ENCODE measurements around the gene ELF5.

ELF5 gene

DNA sequence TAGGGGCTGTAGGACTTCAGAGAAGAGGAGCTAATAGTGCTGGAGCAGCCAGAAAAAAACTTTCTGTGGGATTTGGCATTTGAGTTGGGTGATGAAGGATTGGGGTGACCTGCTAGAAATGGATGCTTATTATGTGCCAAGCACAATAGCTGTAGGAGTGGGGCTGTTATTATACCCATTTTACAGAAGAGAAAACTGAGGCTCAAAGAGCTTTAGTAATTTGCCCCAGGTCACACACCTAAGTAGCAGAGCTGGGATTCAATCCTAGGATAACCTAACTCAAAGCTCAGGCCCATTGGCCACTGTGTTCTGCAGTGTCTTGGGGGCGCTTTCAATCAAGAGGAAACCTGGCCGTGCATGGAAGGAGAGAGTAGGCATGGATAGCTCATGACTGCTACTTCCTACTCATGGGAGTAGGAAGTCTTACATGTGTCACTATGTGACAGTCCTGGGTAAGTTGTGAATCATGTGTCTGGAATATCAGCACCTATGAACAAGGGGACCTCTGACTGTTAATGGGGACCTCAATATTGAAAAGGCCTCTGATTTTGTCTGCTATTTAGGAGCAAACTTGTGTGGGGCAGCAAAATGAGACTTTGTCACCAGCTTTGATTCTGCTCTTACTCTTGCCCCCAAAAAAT, 6.1 kb upstream of the ELF5 start:
- no peaks in the 10 kb centered on the region for H3K79me2 ChIP-seq (ENCODE audit: control insufficient read depth, insufficient read depth, low read length, poor library complexity)
- WGBS (ENCODE audit: extremely low coverage, insufficient coverage, insufficient read length), result no CpG with 5 or more reads among the region's 2 CpGs
- no peaks in the 10 kb centered on the region for H3K9me3 ChIP-seq (ENCODE audit: insufficient read depth, low read depth, low read length)
- no peak overlapping the region for H2BK5ac ChIP-seq (ENCODE audit: low read depth, low read length, poor library complexity)
- H4K12ac ChIP-seq (ENCODE audit: low read depth, low read length), result no peak overlapping the region
- no peak overlapping the region for H3K4ac ChIP-seq (ENCODE audit: low read depth, low read length)
- no peak overlapping the region for H3K9ac ChIP-seq (ENCODE audit: low read length)
- H3K18ac ChIP-seq (ENCODE audit: low read length), result no peak overlapping the region
- H2AK5ac ChIP-seq (ENCODE audit: low read length), result no peak overlapping the region
- H2BK120ac ChIP-seq (ENCODE audit: insufficient read depth, low read length, poor library complexity), result no peak overlapping the region
- H3K4me2 ChIP-seq (ENCODE audit: low read length), result no peak overlapping the region
- H3K36me3 ChIP-seq (ENCODE audit: control insufficient read depth in 1 of 2, insufficient read depth in 2 of 2, low read length in 2 of 2), result no peaks in the 10 kb centered on the region
- H2AFZ ChIP-seq (ENCODE audit: insufficient read depth, low read length, poor library complexity), result no peak overlapping the region
- H3K27ac ChIP-seq (ENCODE audit: low read depth, low read length), result no peak overlapping the region
- no peaks in the 10 kb centered on the region for H3K4me1 ChIP-seq (ENCODE audit: control insufficient read depth in 1 of 2, insufficient read depth in 2 of 2, low read length in 2 of 2)
- no peak overlapping the region for H3K14ac ChIP-seq (ENCODE audit: low read length)
- H4K8ac ChIP-seq (ENCODE audit: low read depth, low read length), result no peak overlapping the region
- no peaks in the 10 kb centered on the region for H3K27me3 ChIP-seq (ENCODE audit: insufficient read depth, low read length)
- H3K4me3 ChIP-seq (ENCODE audit: low read depth, low read length), result no peak overlapping the region
- H2BK12ac ChIP-seq (ENCODE audit: low read length), result no peak overlapping the region
- DNase-seq, result no peak
- no peak overlapping the region for H4K91ac ChIP-seq (ENCODE audit: low read depth, low read length)
- no peak overlapping the region for H3K23ac ChIP-seq (ENCODE audit: low read length)
- no peaks in the 10 kb centered on the region for H3K79me1 ChIP-seq (ENCODE audit: low read length)

DNA sequence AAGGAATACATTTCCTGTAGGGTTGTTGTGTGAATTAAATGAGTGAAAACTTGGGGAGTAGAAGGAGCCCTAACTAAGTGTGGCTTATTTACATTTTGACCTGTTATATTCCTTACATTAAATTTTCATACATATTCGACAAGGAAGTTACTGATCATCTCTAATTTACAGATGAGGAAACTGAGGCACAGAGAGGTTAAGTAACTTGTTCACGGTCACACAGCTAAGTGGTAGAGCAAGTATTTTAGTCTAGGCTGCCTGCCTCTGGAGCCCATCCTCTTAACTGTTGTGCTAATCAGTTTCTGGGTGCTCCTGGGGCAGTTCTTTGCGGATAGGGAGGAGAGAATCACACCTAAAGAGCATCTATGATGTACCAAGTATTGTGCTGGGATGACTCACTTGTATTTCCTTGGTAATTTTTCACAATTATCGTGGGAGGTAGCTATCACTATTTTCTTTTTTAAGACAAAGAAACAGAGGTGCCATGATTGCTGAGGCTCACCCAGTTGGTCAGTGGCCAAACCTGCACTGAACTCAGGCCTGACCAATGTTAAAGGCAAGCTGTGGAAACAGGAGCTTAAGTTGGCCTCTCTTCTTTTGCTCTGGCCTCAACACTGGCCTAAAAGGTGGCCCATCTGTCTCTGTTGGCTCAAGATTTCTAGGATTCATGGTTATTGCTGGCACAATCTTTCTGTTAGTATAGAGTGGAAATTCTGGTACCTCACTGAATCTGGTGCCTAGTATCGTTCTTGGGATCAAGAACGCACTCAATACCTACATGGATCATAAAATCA, 2.9 kb upstream of the ELF5 start:
- H4K12ac ChIP-seq (ENCODE audit: low read depth, low read length), result no peak overlapping the region
- H2AK5ac ChIP-seq (ENCODE audit: low read length), result no peak overlapping the region
- no peak overlapping the region for H2BK5ac ChIP-seq (ENCODE audit: low read depth, low read length, poor library complexity)
- no peak overlapping the region for H3K4me3 ChIP-seq (ENCODE audit: low read depth, low read length)
- H3K27ac ChIP-seq (ENCODE audit: low read depth, low read length), result no peak overlapping the region
- no peak overlapping the region for H2AFZ ChIP-seq (ENCODE audit: insufficient read depth, low read length, poor library complexity)
- H3K36me3 ChIP-seq (ENCODE audit: control insufficient read depth in 1 of 2, insufficient read depth in 2 of 2, low read length in 2 of 2), result no peaks in the 10 kb centered on the region
- no peak overlapping the region for H3K9ac ChIP-seq (ENCODE audit: low read length)
- H3K79me1 ChIP-seq (ENCODE audit: low read length), result no peaks in the 10 kb centered on the region
- no peak overlapping the region for H3K18ac ChIP-seq (ENCODE audit: low read length)
- H3K79me2 ChIP-seq (ENCODE audit: control insufficient read depth, insufficient read depth, low read length, poor library complexity), result no peaks in the 10 kb centered on the region
- no peak overlapping the region for H4K91ac ChIP-seq (ENCODE audit: low read depth, low read length)
- H3K4me2 ChIP-seq (ENCODE audit: low read length), result no peak overlapping the region
- H2BK120ac ChIP-seq (ENCODE audit: insufficient read depth, low read length, poor library complexity), result no peak overlapping the region
- H3K23ac ChIP-seq (ENCODE audit: low read length), result no peak overlapping the region
- WGBS (ENCODE audit: extremely low coverage, insufficient coverage, insufficient read length), result no CpG with 5 or more reads among the region's 6 CpGs
- no peak overlapping the region for H4K8ac ChIP-seq (ENCODE audit: low read depth, low read length)
- H3K27me3 ChIP-seq (ENCODE audit: insufficient read depth, low read length), result no peaks in the 10 kb centered on the region
- peaks cover 8% of the 10 kb centered on the region in 2 experiments for H3K4me1 ChIP-seq (ENCODE audit: control insufficient read depth in 1 of 2, insufficient read depth in 2 of 2, low read length in 2 of 2)
- no peak for DNase-seq
- no peak overlapping the region for H3K4ac ChIP-seq (ENCODE audit: low read depth, low read length)
- no peak overlapping the region for H2BK12ac ChIP-seq (ENCODE audit: low read length)
- no peak overlapping the region for H3K14ac ChIP-seq (ENCODE audit: low read length)
- H3K9me3 ChIP-seq (ENCODE audit: insufficient read depth, low read depth, low read length), result no peaks in the 10 kb centered on the region

GRCh38 chr11:34514597-34514996, 1.0 kb upstream of the ELF5 start:
- no peak overlapping the region for H3K14ac ChIP-seq (ENCODE audit: low read length)
- no peaks in the 10 kb centered on the region for H3K27me3 ChIP-seq (ENCODE audit: insufficient read depth, low read length)
- H2AFZ ChIP-seq (ENCODE audit: insufficient read depth, low read length, poor library complexity), result no peak overlapping the region
- no peaks in the 10 kb centered on the region for H3K79me2 ChIP-seq (ENCODE audit: control insufficient read depth, insufficient read depth, low read length, poor library complexity)
- no peak for DNase-seq
- peaks cover 8% of the 10 kb centered on the region in 2 experiments for H3K4me1 ChIP-seq (ENCODE audit: control insufficient read depth in 1 of 2, insufficient read depth in 2 of 2, low read length in 2 of 2)
- H4K91ac ChIP-seq (ENCODE audit: low read depth, low read length), result no peak overlapping the region
- no peak overlapping the region for H3K4ac ChIP-seq (ENCODE audit: low read depth, low read length)
- no peak overlapping the region for H4K12ac ChIP-seq (ENCODE audit: low read depth, low read length)
- no peak overlapping the region for H3K9ac ChIP-seq (ENCODE audit: low read length)
- no peak overlapping the region for H3K23ac ChIP-seq (ENCODE audit: low read length)
- no peak overlapping the region for H4K8ac ChIP-seq (ENCODE audit: low read depth, low read length)
- no CpG with 5 or more reads among the region's 7 CpGs for WGBS (ENCODE audit: extremely low coverage, insufficient coverage, insufficient read length)
- H2AK5ac ChIP-seq (ENCODE audit: low read length), result no peak overlapping the region
- H2BK120ac ChIP-seq (ENCODE audit: insufficient read depth, low read length, poor library complexity), result no peak overlapping the region
- no peaks in the 10 kb centered on the region for H3K79me1 ChIP-seq (ENCODE audit: low read length)
- H3K36me3 ChIP-seq (ENCODE audit: control insufficient read depth in 1 of 2, insufficient read depth in 2 of 2, low read length in 2 of 2), result no peaks in the 10 kb centered on the region
- no peak overlapping the region for H2BK12ac ChIP-seq (ENCODE audit: low read length)
- no peak overlapping the region for H3K4me2 ChIP-seq (ENCODE audit: low read length)
- no peak overlapping the region for H3K18ac ChIP-seq (ENCODE audit: low read length)
- H3K9me3 ChIP-seq (ENCODE audit: insufficient read depth, low read depth, low read length), result no peaks in the 10 kb centered on the region
- no peak overlapping the region for H3K27ac ChIP-seq (ENCODE audit: low read depth, low read length)
- H2BK5ac ChIP-seq (ENCODE audit: low read depth, low read length, poor library complexity), result no peak overlapping the region
- H3K4me3 ChIP-seq (ENCODE audit: low read depth, low read length), result no peak overlapping the region

- no peak overlapping the region for H3K27ac ChIP-seq (ENCODE audit: low read depth, low read length)
- H3K23ac ChIP-seq (ENCODE audit: low read length), result no peak overlapping the region
- H2BK5ac ChIP-seq (ENCODE audit: low read depth, low read length, poor library complexity), result no peak overlapping the region
- H3K18ac ChIP-seq (ENCODE audit: low read length), result no peak overlapping the region
- H4K12ac ChIP-seq (ENCODE audit: low read depth, low read length), result no peak overlapping the region
- peak; percentile 56 to 71 for DNase-seq
- no peak overlapping the region for H3K9ac ChIP-seq (ENCODE audit: low read length)
- no peak overlapping the region for H2AFZ ChIP-seq (ENCODE audit: insufficient read depth, low read length, poor library complexity)
- H3K14ac ChIP-seq (ENCODE audit: low read length), result no peak overlapping the region
- H3K79me2 ChIP-seq (ENCODE audit: control insufficient read depth, insufficient read depth, low read length, poor library complexity), result no peaks in the 10 kb centered on the region
- no peak overlapping the region for H3K4ac ChIP-seq (ENCODE audit: low read depth, low read length)
- H3K27me3 ChIP-seq (ENCODE audit: insufficient read depth, low read length), result no peaks in the 10 kb centered on the region
- H3K4me2 ChIP-seq (ENCODE audit: low read length), result no peak overlapping the region
- no peak overlapping the region for H2AK5ac ChIP-seq (ENCODE audit: low read length)
- no peaks in the 10 kb centered on the region for H3K9me3 ChIP-seq (ENCODE audit: insufficient read depth, low read depth, low read length)
- no CpG with 5 or more reads among the region's 24 CpGs for WGBS (ENCODE audit: extremely low coverage, insufficient coverage, insufficient read length)
- no peak overlapping the region for H4K8ac ChIP-seq (ENCODE audit: low read depth, low read length)
- H3K79me1 ChIP-seq (ENCODE audit: low read length), result no peaks in the 10 kb centered on the region
- H3K4me3 ChIP-seq (ENCODE audit: low read depth, low read length), result no peak overlapping the region
- no peaks in the 10 kb centered on the region for H3K36me3 ChIP-seq (ENCODE audit: control insufficient read depth in 1 of 2, insufficient read depth in 2 of 2, low read length in 2 of 2)
- H2BK12ac ChIP-seq (ENCODE audit: low read length), result no peak overlapping the region
- peaks cover 8% of the 10 kb centered on the region in 2 experiments for H3K4me1 ChIP-seq (ENCODE audit: control insufficient read depth in 1 of 2, insufficient read depth in 2 of 2, low read length in 2 of 2)
- no peak overlapping the region for H4K91ac ChIP-seq (ENCODE audit: low read depth, low read length)
- no peak overlapping the region for H2BK120ac ChIP-seq (ENCODE audit: insufficient read depth, low read length, poor library complexity)
These were observed 533 bp downstream of the ELF5 start for GRCh38 chr11:34512840-34513681.
